ENCODE results near the gene KAZN. TPM values are rescaled to one million over a fixed set of nuclear protein-coding genes. Genes with fewer than 3 reads are reported as not detected.

The KAZN gene
- polyA plus RNA-seq, 2 of the 4 experiments (the other 2 are of a cell fraction), result 1.3 to 1.9 TPM

DNA sequence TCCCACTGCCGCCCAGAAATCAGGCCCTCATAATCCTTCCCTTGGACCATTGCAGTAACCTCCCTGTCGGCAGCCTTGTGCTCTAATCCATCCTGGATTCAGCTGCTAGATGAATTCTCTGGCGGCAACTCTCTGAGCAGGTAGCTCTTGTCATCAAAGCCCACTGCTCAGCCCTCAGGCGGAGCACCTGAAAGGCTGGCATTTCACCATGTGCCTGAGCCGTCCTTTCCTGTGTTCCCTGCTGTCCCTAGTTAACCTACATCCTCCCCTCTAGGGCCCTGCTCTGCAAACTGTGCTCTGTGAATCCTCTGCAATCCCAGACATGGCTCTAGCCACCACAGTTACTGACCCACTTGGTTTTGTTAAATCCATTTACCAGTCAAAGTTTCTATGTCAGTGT lies 118.0 kb downstream of the KAZN start (continued):
- no peak for TF ChIP-seq KDM5A (IDR thresholded peaks at IDR 0.05)

DNA sequence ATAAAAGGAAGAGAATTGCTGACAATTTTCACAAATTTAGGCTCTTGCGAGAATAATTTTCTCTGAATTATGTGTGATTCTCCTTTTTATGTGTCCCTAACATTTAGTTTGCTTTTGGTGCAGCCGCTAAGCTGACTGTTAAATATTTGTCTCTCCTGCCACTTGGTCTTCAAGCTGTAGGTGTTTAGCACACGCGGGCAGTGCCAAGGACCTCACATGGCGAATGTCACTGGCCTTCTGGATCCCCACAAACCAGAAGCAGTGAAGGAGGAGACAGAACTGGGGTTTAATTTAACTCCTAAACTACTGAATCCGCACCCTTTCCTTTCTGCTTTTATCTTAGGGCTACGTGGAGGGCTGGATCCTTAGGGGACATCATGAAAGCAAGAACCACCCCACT lies 120.0 kb downstream of the KAZN start:
- Histone ChIP-seq H3K27ac (no peak overlapping the region), H3K4me2 (no peak overlapping the region), H3K9me3 (no peaks in the 10 kb centered on the region; the same call in 2 of the 3 replicates), H3K4me1 (no peaks in the 10 kb centered on the region), H3K4me3 (no peak overlapping the region)
- DNase-seq (ENCODE audit: low read depth in 1 of 2, low spot score in 1 of 2), result no peak
- WGBS (ENCODE audit: missing lambda C conversion rate), result 43% methylated on average over 7 of the region's 7 CpGs
- FAIRE-seq, result no peak
- ChIA-PET CTCF (no interaction called here), POLR2A (no interaction called here)
- no peak for ATAC-seq
- TF ChIP-seq CHD2 (IDR thresholded peaks at IDR 0.05; ENCODE audit: low read length, partially characterized antibody), result no peak
- TF ChIP-seq, protein P1, sequence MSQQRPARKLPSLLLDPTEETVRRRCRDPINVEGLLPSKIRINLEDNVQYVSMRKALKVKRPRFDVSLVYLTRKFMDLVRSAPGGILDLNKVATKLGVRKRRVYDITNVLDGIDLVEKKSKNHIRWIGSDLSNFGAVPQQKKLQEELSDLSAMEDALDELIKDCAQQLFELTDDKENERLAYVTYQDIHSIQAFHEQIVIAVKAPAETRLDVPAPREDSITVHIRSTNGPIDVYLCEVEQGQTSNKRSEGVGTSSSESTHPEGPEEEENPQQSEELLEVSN (IDR thresholded peaks at IDR 0.05; ENCODE audit: borderline replicate concordance, low read depth), result no peak
- no peak for TF ChIP-seq ESRRA (IDR thresholded peaks at IDR 0.05; ENCODE audit: borderline replicate concordance, low read length)

DNA sequence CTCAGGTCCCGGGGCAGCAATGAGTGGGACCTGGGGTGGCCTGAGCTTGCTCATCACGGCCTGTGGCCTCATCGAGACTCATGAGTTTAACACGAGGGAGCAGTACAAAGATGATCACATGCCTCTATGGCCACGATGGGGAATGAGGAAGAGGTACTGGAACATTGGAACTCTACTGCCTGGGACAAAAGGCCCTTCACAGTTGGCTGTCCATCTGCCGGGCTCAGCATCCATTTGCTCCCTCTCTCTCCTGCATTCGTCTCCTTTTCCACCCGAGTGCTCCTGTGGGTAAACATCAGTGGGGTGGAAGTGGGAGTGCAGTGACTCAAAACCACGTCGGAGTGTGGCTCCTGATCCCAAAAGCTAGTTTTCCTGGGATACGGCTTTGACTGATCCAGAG lies 124.9 kb downstream of the KAZN start:
- FAIRE-seq, result no peak
- Histone ChIP-seq H3K27ac (no peak overlapping the region), H3K4me3 (no peak overlapping the region), H3K4me2 (no peak overlapping the region), H3K9me3 (no peaks in the 10 kb centered on the region), H3K4me1 (no peaks in the 10 kb centered on the region)
- ATAC-seq, result no peak
- WGBS (ENCODE audit: missing lambda C conversion rate), result 33% methylated on average over 10 of the region's 11 CpGs
- POLR2A ChIA-PET, result no interaction called here
- CTCF ChIA-PET, result no interaction called here
- no peak for TF ChIP-seq GATA3 (IDR thresholded peaks at IDR 0.05; ENCODE audit: borderline replicate concordance)
- no peak for TF ChIP-seq JUNB (IDR thresholded peaks at IDR 0.05)
- no peak for TF ChIP-seq CBX2 (IDR thresholded peaks at IDR 0.05; ENCODE audit: borderline replicate concordance, low read depth)
- TF ChIP-seq HOXB5 (CRISPR knock-in tag; IDR thresholded peaks at IDR 0.05), result no peak
- no peak for TF ChIP-seq HOXA7 (CRISPR knock-in tag; IDR thresholded peaks at IDR 0.05)
- TF ChIP-seq FOSL2 (IDR thresholded peaks at IDR 0.05), result no peak
- TF ChIP-seq FOSL2 (CRISPR knock-in tag; IDR thresholded peaks at IDR 0.05), result no peak
- TF ChIP-seq POLR2A (IDR thresholded peaks at IDR 0.05; ENCODE audit: low read length), result no peak
- no peak for TF ChIP-seq RFX5 (IDR thresholded peaks at IDR 0.05)
- DNase-seq (ENCODE audit: low read depth in 1 of 2, low spot score in 1 of 2), result no peak

DNA sequence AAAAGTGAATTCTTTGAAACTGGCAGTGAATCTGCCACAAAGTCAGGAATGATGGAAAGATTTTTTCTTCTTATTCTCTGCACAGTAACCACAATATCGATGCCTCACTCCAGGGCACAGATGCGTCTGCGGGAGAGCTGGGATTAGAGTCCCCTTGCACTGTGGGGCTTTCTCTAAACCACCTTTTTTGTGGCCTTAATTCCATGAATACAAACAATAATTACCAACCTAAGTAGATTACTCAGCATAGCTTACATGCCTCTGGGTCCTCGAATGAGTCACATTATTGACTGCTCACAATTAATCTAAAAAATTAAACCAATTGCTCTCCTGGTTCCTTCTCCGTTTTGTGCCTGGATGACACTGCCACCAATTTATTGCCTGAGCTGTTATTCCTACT lies 125.8 kb downstream of the KAZN start:
- Histone ChIP-seq H3K4me2 (no peak overlapping the region), H3K4me1 (no peaks in the 10 kb centered on the region), H3K27ac (no peak overlapping the region), H3K4me3 (no peak overlapping the region), H3K9me3 (no peaks in the 10 kb centered on the region)
- POLR2A ChIA-PET, result no interaction called here
- ATAC-seq, result no peak
- no peak for TF ChIP-seq CHD2 (IDR thresholded peaks at IDR 0.05; ENCODE audit: low read length, partially characterized antibody)
- no peak for TF ChIP-seq HDAC2 (IDR thresholded peaks at IDR 0.05)
- no peak for TF ChIP-seq POLR2AphosphoS2 (conservative IDR thresholded peaks at IDR 0.05; ENCODE audit: low read length)
- TF ChIP-seq JUNB (IDR thresholded peaks at IDR 0.05), result no peak
- TF ChIP-seq NPAS2 (CRISPR knock-in tag; IDR thresholded peaks at IDR 0.05; ENCODE audit: borderline replicate concordance), result no peak
- no peak for TF ChIP-seq EP300 (IDR thresholded peaks at IDR 0.05)
- TF ChIP-seq RAD21 (conservative IDR thresholded peaks at IDR 0.05 in 1 of 2, IDR thresholded peaks at IDR 0.05 in 1 of 2), result no peak
- TF ChIP-seq, protein P2, sequence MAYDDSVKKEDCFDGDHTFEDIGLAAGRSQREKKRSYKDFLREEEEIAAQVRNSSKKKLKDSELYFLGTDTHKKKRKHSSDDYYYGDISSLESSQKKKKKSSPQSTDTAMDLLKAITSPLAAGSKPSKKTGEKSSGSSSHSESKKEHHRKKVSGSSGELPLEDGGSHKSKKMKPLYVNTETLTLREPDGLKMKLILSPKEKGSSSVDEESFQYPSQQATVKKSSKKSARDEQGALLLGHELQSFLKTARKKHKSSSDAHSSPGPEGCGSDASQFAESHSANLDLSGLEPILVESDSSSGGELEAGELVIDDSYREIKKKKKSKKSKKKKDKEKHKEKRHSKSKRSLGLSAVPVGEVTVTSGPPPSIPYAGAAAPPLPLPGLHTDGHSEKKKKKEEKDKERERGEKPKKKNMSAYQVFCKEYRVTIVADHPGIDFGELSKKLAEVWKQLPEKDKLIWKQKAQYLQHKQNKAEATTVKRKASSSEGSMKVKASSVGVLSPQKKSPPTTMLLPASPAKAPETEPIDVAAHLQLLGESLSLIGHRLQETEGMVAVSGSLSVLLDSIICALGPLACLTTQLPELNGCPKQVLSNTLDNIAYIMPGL (CRISPR knock-in tag; IDR thresholded peaks at IDR 0.05; ENCODE audit: borderline replicate concordance), result no peak
- CTCF ChIA-PET, result interaction anchor here (0.6 kb wide), 1 partner anchor 12 kb away, joined by 4 read pairs; no protein-coding TSS in a partner anchor
- no peak for FAIRE-seq
- 30% methylated on average over 5 of the region's 5 CpGs for WGBS (ENCODE audit: missing lambda C conversion rate)
- DNase-seq (ENCODE audit: low read depth in 1 of 2, low spot score in 1 of 2), result no peak

All from A549 (cell line).